ENCODE results near the gene STK40.

STK40 gene

DNA sequence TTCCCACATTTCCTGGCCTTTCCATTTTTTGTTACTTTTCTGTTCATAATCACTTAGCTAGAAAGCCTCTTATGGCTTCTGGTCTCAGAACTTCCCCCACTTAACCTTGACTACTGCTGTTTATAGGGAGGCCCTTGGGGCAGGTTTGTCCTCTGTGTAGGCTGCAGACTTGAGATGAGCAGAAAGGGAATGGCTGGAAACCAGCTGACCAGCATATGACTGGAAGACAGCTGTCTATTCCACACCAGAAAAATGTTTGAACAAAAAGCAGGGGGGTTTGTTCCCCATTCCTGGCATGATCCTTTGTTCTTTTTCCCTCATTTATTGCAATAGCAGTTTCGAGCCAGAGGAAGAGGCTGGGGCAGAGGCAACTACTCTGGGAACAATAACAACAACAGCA, 84.5 kb downstream of the STK40 start:
- TF ChIP-seq, protein P1, sequence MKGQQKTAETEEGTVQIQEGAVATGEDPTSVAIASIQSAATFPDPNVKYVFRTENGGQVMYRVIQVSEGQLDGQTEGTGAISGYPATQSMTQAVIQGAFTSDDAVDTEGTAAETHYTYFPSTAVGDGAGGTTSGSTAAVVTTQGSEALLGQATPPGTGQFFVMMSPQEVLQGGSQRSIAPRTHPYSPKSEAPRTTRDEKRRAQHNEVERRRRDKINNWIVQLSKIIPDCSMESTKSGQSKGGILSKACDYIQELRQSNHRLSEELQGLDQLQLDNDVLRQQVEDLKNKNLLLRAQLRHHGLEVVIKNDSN (IDR thresholded peaks at IDR 0.05) = no peak
- TF ChIP-seq ZBTB7A (IDR thresholded peaks at IDR 0.05; ENCODE audit: low read depth) (no peak), RAD21 (IDR thresholded peaks at IDR 0.05; ENCODE audit: low read depth) (no peak), EGR1 (IDR thresholded peaks at IDR 0.05) (no peak), FOXM1 (IDR thresholded peaks at IDR 0.05; ENCODE audit: borderline replicate concordance, low read depth) (no peak)

DNA sequence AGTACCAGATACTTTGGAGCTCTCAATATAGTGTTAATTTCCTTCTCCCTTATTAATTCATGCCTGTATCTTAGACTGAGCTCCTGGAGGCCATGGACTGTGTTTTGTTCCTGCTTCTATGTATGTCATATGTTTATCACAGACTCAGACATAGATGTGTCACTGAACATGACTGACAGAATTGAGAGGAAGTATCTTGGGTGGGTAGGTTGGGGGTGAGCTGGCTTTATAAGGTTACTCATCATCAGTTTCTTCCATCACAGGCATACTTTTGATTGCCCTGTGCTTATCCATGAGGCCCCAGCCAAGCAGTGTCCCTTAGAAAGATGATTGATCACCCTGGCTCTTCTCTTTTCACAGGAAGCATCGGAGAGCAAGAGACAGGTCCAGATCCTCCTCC, 85.2 kb downstream of the STK40 start:
- no peak for TF ChIP-seq RAD21 (IDR thresholded peaks at IDR 0.05; ENCODE audit: low read depth)
- no peak for TF ChIP-seq FOXM1 (IDR thresholded peaks at IDR 0.05; ENCODE audit: borderline replicate concordance, low read depth)
- TF ChIP-seq TEAD4 (IDR thresholded peaks at IDR 0.05) = no peak
- TF ChIP-seq, protein P1 (IDR thresholded peaks at IDR 0.05) = no peak
- no peak for TF ChIP-seq CEBPB (IDR thresholded peaks at IDR 0.05)
- no peak for TF ChIP-seq EGR1 (IDR thresholded peaks at IDR 0.05)
- TF ChIP-seq TCF12 (IDR thresholded peaks at IDR 0.05; ENCODE audit: low read depth) = no peak
- no peak for TF ChIP-seq TAF1 (IDR thresholded peaks at IDR 0.05; ENCODE audit: low read depth)
- TF ChIP-seq NFIC (IDR thresholded peaks at IDR 0.05) = no peak
- TF ChIP-seq, protein P2, sequence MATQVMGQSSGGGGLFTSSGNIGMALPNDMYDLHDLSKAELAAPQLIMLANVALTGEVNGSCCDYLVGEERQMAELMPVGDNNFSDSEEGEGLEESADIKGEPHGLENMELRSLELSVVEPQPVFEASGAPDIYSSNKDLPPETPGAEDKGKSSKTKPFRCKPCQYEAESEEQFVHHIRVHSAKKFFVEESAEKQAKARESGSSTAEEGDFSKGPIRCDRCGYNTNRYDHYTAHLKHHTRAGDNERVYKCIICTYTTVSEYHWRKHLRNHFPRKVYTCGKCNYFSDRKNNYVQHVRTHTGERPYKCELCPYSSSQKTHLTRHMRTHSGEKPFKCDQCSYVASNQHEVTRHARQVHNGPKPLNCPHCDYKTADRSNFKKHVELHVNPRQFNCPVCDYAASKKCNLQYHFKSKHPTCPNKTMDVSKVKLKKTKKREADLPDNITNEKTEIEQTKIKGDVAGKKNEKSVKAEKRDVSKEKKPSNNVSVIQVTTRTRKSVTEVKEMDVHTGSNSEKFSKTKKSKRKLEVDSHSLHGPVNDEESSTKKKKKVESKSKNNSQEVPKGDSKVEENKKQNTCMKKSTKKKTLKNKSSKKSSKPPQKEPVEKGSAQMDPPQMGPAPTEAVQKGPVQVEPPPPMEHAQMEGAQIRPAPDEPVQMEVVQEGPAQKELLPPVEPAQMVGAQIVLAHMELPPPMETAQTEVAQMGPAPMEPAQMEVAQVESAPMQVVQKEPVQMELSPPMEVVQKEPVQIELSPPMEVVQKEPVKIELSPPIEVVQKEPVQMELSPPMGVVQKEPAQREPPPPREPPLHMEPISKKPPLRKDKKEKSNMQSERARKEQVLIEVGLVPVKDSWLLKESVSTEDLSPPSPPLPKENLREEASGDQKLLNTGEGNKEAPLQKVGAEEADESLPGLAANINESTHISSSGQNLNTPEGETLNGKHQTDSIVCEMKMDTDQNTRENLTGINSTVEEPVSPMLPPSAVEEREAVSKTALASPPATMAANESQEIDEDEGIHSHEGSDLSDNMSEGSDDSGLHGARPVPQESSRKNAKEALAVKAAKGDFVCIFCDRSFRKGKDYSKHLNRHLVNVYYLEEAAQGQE (IDR thresholded peaks at IDR 0.05; ENCODE audit: low read depth) = no peak
- no peak for TF ChIP-seq ZBTB7A (IDR thresholded peaks at IDR 0.05; ENCODE audit: low read depth)
- TF ChIP-seq, protein P3, sequence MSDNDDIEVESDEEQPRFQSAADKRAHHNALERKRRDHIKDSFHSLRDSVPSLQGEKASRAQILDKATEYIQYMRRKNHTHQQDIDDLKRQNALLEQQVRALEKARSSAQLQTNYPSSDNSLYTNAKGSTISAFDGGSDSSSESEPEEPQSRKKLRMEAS (IDR thresholded peaks at IDR 0.05) = no peak
- no peak for TF ChIP-seq CREB1 (IDR thresholded peaks at IDR 0.05; ENCODE audit: low read depth)
- TF ChIP-seq EP300 (IDR thresholded peaks at IDR 0.05; ENCODE audit: borderline replicate concordance) = no peak
- TF ChIP-seq YY1 (IDR thresholded peaks at IDR 0.05; ENCODE audit: low read depth) = no peak

DNA sequence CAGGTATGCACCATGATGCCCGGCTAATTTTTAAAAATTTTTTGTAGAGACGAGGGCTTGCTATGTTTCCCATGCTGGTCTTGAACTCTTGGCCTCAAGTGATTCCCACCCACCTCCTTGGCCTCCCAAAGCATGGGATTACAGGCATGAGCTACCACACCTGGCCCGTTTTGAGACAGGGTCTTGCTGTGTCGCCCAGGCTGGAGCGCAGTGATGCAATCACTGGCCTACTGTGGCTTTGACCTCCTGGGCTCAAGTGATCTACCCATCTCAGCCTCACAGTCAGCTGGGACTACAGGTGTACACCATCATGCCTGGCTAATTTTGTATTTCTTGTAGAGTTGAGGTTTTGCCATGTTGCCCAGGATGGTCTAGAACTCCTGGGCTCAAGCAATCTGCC, 87.1 kb downstream of the STK40 start:
- no peak for TF ChIP-seq CREB1 (IDR thresholded peaks at IDR 0.05; ENCODE audit: low read depth)
- no peak for TF ChIP-seq ZBTB7A (IDR thresholded peaks at IDR 0.05; ENCODE audit: low read depth)
- TF ChIP-seq, protein P1 (IDR thresholded peaks at IDR 0.05) = no peak

DNA sequence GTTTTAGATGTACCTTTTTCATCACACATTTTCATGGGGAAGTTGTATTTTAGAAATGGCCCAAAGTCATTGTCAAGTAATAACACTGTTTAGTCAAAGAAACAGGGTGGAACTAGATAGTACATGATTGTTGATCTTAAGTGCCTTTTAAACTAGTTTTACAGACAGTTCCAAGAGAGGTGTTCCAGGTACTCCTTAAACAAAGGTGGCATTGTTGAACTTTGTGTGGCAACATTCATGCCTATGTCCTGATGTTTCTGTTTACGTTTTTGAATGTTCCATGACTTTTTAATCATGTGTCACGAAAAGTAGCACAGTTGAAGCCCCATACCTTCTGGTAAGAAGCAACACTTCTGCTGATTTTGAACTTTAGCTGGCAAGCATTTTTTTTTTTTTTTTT, 88.7 kb downstream of the STK40 start:
- no peak for TF ChIP-seq EGR1 (IDR thresholded peaks at IDR 0.05)
- TF ChIP-seq TEAD4 (IDR thresholded peaks at IDR 0.05) = no peak

DNA sequence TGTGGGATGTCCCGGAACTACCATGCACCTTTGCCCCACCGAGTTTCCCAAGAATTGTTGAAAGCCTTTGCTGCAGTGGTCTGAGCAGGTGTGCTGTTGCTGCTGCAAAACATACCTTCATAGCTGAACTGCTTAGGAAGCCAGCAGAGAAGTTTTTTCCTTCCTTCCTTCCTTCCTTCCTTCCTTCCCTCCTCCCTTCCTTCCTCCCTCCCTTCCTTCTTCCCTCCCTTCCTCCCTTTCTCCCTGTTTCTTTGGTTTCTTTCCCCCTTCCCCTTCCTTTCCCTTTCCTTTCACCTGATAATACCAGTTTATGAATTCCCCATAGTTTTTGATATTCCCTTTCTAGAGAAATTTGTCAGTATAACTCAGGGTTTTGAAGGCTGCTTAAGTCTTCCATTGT, 90.3 kb downstream of the STK40 start:
- no peak for TF ChIP-seq CREB1 (IDR thresholded peaks at IDR 0.05; ENCODE audit: low read depth)
- no peak for TF ChIP-seq YY1 (IDR thresholded peaks at IDR 0.05; ENCODE audit: low read depth)
- no peak for TF ChIP-seq TAF1 (IDR thresholded peaks at IDR 0.05; ENCODE audit: low read depth)
- TF ChIP-seq RAD21 (IDR thresholded peaks at IDR 0.05; ENCODE audit: low read depth) = no peak
- TF ChIP-seq, protein P2 (IDR thresholded peaks at IDR 0.05; ENCODE audit: low read depth) = no peak
- no peak for TF ChIP-seq TCF12 (IDR thresholded peaks at IDR 0.05; ENCODE audit: low read depth)
- TF ChIP-seq TEAD4 (IDR thresholded peaks at IDR 0.05) = no peak
- TF ChIP-seq ZBTB7A (IDR thresholded peaks at IDR 0.05; ENCODE audit: low read depth) = no peak
- TF ChIP-seq EGR1 (IDR thresholded peaks at IDR 0.05) = no peak
- TF ChIP-seq CEBPB (IDR thresholded peaks at IDR 0.05) = no peak
- TF ChIP-seq FOXM1 (IDR thresholded peaks at IDR 0.05; ENCODE audit: borderline replicate concordance, low read depth) = no peak
- TF ChIP-seq EP300 (IDR thresholded peaks at IDR 0.05; ENCODE audit: borderline replicate concordance) = no peak
- TF ChIP-seq, protein P3 (IDR thresholded peaks at IDR 0.05) = no peak
- TF ChIP-seq, protein P1 (IDR thresholded peaks at IDR 0.05) = no peak
- no peak for TF ChIP-seq NFIC (IDR thresholded peaks at IDR 0.05)
